Subcutaneous adipose tissue (tissue), 4 donors: ENCODE measurements around the gene P2RX6. TPM values are rescaled to one million over a fixed set of nuclear protein-coding genes. Genes with fewer than 3 reads are reported as not detected.

Experiments used
- CTCF ChIP-seq: fragments of 450-650 bp; IDR thresholded peaks from one replicate; pipeline ENCODE4 v1.5.1; 2016; ENCODE audit warnings: low read depth, mild to moderate bottlenecking, control low read depth, antibody characterized with exemption, moderate library complexity
- total RNA-seq, 4 donors: library from RNA; depleted of rRNA; stranded (reverse); fragments of >200 nt; gene quantifications; one replicate each; pipeline ENCODE4 v1.1.0, GENCODE V29; 2016

The P2RX6 gene
- total RNA-seq, 4 donors from 2014 or later: 0.49 to 3.7 (median 1.2) TPM

DNA sequence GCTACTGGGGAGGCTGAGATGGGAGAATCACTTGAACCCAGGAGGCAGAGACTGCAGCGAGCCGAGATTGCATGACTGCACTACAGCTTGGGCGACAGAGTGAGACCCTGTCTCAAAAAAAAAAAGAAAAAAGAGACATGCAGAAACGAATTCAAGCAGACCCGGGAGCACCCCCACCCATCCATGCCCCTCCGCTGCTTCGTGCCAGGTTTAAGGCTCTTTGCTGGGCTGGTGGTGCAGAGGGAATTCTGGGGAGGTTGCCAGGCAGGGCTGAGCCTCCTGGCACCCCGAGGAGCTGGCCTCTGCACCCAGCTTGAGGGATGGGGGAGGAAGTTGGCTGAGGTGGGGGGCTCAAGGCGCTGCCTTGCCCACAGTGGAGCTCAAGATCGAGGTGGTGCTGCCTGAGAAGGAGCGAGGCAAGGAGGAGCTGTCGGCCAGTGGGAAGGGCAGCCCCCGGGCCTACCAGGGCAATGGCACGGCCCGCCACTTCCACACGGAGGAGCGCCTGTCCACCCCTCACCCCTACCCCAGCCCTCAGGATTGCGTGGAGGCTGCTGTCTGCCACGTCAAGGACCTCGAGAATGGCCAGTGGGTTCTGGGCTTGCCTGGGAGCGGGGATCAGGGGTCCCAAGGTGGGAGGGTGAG is 41.9 kb upstream of the P2RX6 start:
- no peak for TF ChIP-seq CTCF

- no peak for TF ChIP-seq CTCF
Measured at GRCh38 chr22:20973634-20974286, 41.2 kb upstream of the P2RX6 start.

DNA sequence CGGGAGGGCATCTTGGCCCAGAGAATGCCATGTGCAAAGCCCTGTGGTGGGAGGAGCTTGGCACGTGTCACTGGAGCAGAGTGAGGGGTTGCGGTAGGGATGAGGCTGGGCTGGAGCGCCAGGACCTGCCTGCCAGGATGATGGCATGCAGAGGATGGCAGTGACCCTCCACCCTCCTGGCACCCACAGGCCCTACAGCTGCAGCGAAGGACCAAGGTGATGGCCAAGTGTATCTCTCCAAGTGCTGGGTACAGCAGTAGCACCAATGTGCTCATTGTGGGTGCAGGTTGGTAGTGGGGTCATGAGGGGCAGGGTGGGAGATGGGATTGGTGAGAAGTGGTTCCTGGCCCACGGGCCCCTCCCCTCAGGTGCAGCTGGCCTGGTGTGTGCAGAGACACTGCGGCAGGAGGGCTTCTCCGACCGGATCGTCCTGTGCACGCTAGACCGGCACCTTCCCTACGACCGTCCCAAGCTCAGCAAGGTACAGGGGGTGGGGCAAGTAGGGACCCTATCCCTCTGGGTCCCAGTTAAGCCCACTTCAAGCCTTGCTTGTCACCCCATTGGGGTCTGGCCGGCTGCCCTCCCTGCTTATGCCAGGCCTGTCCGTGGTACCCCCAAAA is 40.5 kb upstream of the P2RX6 start:
- no peak for TF ChIP-seq CTCF

DNA sequence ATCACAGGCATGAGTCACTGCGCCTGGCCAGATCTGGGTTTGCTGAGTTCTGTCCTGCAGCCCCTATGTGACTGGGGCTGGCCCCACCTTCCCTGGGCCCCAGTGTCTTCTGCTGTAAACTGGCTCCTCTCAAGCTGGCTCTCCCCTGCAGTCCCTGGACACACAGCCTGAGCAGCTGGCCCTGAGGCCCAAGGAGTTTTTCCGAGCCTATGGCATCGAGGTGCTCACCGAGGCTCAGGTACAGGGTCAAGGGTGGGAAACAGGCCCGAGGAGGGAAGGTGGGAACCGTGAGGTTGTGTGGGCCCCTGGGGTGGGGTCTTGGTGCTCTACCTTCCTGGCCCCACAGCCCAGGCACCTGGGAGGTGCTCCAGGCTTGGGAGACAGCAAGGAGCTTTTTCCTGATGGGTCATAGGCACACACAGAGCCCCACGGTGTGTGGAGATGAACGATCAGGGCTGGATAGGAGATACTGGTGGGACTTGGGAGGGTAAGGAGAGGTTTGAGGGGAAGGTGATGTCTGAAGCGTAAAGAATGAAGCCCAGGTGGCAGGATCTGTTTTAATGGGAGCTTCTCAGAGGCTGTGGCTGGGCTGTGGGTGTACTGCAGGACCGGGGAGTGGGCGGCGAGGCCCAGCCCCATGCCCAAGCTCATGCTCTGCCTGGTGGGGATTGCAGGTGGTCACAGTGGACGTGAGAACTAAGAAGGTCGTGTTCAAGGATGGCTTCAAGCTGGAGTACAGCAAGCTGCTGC is 39.2 kb upstream of the P2RX6 start:
- TF ChIP-seq CTCF: no peak

- TF ChIP-seq CTCF: no peak
Measured at GRCh38 chr22:20976291-20976877, 38.6 kb upstream of the P2RX6 start.

GRCh38 chr22:20977019-20977418 is 37.9 kb upstream of the P2RX6 start:
- no peak for TF ChIP-seq CTCF
